VCaP (cell line): ENCODE measurements around the gene SLC15A1.

ENCODE experiments used
- H3K27ac ChIP-seq: fragments of 450-650 bp; 2 replicates; pipeline ENCODE4 v1.5.1; 2017
- TF ChIP-seq, protein P1 (sequence below): fragments of 450-650 bp; conservative IDR thresholded peaks from 2 replicates; pipeline ENCODE4 v1.5.1; 2017; ENCODE audit warnings: mild to moderate bottlenecking, moderate library complexity

SLC15A1 gene

DNA sequence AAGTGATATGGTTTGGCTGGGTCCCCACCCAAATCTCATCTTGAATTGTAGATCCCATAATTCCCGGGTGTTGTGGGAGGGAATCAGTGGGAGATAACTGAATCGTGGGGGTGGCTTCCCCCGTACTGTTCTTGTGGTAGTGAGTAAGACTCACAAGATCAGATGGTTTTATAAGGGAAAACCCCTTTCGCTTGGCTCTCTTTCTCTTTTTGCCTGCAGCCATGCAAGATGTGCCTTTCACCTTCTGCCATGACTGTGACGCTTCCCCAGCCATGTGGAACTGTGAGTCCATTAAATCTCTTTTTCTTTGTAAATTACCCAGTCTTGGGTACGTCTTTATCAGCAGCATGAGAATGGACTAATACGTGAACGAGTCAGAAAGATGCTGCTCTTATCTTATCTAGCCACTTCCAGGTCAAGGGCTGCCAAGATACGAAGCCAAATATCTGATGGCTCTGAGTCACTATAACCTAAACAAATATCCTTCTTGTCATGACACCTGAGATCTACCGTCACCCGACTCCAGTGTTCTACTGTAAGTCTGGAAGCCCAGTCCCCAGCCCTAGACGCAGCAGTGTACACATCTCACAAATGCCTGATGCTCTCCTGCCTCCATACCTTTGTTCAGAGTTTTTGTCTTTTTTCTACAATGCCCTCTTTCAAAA is 45.9 kb downstream of the SLC15A1 start:
- TF ChIP-seq, protein P1, sequence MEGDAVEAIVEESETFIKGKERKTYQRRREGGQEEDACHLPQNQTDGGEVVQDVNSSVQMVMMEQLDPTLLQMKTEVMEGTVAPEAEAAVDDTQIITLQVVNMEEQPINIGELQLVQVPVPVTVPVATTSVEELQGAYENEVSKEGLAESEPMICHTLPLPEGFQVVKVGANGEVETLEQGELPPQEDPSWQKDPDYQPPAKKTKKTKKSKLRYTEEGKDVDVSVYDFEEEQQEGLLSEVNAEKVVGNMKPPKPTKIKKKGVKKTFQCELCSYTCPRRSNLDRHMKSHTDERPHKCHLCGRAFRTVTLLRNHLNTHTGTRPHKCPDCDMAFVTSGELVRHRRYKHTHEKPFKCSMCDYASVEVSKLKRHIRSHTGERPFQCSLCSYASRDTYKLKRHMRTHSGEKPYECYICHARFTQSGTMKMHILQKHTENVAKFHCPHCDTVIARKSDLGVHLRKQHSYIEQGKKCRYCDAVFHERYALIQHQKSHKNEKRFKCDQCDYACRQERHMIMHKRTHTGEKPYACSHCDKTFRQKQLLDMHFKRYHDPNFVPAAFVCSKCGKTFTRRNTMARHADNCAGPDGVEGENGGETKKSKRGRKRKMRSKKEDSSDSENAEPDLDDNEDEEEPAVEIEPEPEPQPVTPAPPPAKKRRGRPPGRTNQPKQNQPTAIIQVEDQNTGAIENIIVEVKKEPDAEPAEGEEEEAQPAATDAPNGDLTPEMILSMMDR, result no peak

DNA sequence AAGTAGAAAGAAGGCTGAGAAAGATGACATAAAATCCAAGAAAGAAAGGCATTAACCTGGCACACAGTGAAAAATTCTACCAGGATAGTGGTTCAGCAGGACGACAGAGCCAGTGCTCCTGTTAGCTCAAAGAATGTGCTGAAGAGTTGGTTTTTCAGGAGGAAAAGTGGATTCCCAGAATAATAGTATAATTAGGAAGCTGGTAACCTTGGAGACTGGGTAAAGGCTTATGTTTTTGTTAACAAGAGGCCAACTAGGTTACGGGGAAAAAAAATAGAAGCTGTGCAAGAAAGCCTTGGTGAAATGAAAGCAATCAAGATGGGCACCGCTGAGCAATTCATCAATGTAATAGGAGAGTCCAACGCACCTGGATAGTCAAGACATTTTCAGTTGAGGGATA is 54.7 kb downstream of the SLC15A1 start:
- TF ChIP-seq, protein P1, result no peak
- H3K27ac ChIP-seq, result no peak overlapping the region

More for the DNA sequence above, 45.9 kb downstream of the SLC15A1 start:
- no peak overlapping the region for H3K27ac ChIP-seq

DNA sequence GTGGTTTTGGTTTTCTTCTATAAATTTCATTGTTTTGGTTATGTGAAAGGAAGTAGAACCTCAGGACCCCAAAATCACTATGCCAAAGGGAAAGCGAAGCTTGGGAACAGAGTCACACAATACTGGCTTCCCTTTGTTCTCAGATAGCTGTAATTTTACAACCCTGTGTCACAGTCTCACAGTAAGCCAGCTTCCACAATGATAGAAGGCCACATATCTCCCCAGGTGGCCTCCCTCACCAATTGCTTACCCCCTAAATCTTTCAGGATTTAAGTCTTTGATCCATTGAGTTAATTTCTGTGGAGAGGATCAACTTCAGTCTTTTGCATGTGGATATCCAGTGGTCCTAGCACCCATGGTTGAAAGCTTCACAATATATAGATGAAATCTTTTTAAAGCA is 58.7 kb downstream of the SLC15A1 start:
- TF ChIP-seq, protein P1, result no peak
- no peak overlapping the region for H3K27ac ChIP-seq

DNA sequence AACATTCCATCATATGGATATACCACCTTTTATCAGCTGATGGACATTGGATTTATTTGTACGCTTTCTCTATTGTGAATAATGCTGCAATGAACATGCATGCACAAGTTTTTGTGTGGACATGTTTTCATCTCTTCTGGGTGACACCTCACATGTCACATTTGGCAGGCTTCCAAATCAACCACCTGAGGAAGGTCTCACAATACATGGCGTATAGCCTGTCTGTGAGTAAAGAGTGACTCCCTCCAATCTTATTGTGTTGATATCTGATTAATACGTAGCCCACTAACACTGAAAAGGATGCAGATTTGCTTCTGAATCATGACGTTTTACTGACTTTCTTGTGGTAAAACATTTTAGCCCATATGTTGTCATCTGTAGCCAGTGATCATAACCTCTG is 61.1 kb downstream of the SLC15A1 start:
- TF ChIP-seq, protein P1, result no peak

DNA sequence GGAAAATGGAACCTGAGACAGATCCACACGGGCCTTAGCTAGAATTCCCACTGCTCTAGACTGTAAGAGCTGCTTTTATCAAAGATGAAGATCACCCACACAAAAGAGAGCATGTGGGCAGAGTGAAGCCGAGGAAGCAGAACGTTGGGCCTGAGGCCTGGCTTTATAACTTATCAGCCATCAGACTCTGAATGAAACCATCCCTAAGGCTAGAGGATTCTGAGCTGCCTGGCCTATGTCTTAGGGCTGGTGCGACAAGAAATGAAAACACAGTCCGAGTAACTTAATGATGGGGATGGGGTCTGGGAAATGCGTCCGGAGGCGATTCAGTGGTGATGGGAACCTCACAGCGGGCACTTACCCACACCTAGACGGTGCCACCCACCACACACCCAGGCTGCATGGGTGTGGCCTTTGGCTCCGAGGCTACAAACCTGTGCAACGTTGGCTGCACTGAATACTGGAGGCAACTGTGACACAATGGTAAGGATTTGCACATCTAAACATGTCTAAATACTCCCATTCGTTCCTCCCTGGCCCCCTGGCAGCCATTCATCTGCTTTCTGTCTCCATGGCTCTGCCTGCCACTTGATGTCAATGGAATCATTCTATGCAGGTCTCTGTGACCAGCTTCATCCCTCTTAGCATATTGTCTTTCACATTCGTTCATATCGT is 62.0 kb downstream of the SLC15A1 start:
- H3K27ac ChIP-seq, result no peak overlapping the region
- TF ChIP-seq, protein P1, result no peak

More for the DNA sequence above, 61.1 kb downstream of the SLC15A1 start:
- no peak overlapping the region for H3K27ac ChIP-seq

DNA sequence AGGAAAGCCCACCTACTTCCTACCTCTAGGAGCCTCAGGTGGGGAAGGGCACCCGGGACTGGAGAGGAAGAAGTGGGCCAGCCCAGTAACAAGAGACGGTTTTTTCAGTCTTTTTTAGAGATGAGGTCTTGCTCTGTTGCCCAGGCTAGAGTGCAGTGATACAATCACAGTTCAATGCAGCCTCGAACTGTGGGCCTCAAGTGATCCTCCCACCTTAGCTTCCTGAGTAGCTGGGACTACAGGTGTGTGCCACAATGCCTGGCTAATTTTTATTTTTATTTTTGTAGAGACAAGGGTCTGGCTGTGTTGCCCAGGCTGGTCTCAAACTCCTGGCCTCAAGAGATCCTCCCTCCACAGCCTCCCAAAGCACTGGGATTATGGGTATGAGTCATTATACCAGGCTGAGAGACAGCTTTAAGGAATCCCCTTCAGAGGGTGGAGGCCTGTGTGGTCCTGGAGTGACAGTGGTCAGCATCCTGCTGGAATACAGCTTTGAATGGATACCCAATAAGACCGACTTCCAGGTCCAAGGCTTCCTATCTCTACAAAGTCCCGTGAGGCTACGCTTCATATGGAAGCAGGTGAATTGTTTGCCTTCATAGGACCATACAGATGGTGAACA is 63.0 kb downstream of the SLC15A1 start:
- no peak overlapping the region for H3K27ac ChIP-seq
- TF ChIP-seq, protein P1, result no peak

DNA sequence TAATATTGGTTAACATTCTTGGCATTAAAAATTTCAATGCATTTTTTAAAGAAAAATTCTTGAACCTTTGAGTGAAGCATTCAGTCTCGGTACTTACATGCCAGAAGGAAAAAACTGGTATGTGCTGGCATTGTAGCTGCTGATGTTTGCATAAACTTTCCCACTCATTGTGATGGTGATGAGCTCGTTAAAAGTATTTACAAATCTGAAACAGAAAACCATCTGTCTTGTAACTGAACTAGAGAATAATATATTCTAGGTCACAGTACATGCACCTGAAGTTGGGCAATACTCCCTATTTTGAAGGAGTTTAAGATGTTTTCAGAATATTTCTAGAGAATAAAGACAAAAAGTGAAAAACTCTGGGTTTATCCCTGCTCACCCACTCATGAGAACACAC is 64.1 kb downstream of the SLC15A1 start:
- H3K27ac ChIP-seq, result no peak overlapping the region
- TF ChIP-seq, protein P1, result no peak
